Colonic mucosa (tissue), 4 donors: Measurements from ENCODE around the gene CLIP3. TPM values are rescaled to one million over a fixed set of nuclear protein-coding genes. Genes with fewer than 3 reads are reported as not detected.

Experiments used
- DNase-seq: peaks from one replicate; pipeline ENCODE4 v3.0.0-alpha.2; 2020
- H3K27ac ChIP-seq: fragments of 200-600 bp; one replicate; pipeline ENCODE4 v1.8.0; 2021
- H3K27me3 ChIP-seq: fragments of 200-600 bp; one replicate; pipeline ENCODE4 v1.8.0; 2021
- H3K36me3 ChIP-seq: fragments of 200-600 bp; one replicate; pipeline ENCODE4 v1.8.0; 2021
- H3K4me1 ChIP-seq: fragments of 200-600 bp; one replicate; pipeline ENCODE4 v1.8.0; 2021; ENCODE audit warnings: mild to moderate bottlenecking
- H3K4me3 ChIP-seq: fragments of 200-600 bp; one replicate; pipeline ENCODE4 v1.8.0; 2021
- H3K9ac ChIP-seq, 2 donors: one replicate each; pipeline ENCODE4 v1.7.0; 2013; ENCODE audit warnings: control low read depth in 2 of 2, low read depth in 2 of 2, low read length in 2 of 2
- H3K9me3 ChIP-seq: fragments of 200-600 bp; one replicate; pipeline ENCODE4 v1.8.0; 2021
- intact Hi-C: fragments of 100-400 bp; cut with DNase I; formaldehyde crosslinking; loops from one replicate; pipeline ENCODE4 v1.14.1; 2022
- total RNA-seq, 2 donors: library from RNA; stranded (reverse); fragmentation: NEBNext Ultra II Directional in 1 of 2; extraction: Animal tissue kit (Norgen Biotek cat#: 25700) in 1 of 2; gene quantifications; one replicate each; pipeline ENCODE4 v1.2.1, GENCODE V29; 2021
- TF ChIP-seq, protein P1 (sequence below): fragments of 200-600 bp; IDR thresholded peaks from one replicate; pipeline ENCODE4 v1.8.0; 2022; ENCODE audit warnings: antibody characterized with exemption, mild to moderate bottlenecking
- donor health status: healthy.
- donor health status: DM: no; HTN: no; CAD: no.
- donor health status: DM: no; HTN: no; CAD: no.

Gene CLIP3
- total RNA-seq, 2 donors from 2014 or later: 3.4 to 11.7 TPM

DNA sequence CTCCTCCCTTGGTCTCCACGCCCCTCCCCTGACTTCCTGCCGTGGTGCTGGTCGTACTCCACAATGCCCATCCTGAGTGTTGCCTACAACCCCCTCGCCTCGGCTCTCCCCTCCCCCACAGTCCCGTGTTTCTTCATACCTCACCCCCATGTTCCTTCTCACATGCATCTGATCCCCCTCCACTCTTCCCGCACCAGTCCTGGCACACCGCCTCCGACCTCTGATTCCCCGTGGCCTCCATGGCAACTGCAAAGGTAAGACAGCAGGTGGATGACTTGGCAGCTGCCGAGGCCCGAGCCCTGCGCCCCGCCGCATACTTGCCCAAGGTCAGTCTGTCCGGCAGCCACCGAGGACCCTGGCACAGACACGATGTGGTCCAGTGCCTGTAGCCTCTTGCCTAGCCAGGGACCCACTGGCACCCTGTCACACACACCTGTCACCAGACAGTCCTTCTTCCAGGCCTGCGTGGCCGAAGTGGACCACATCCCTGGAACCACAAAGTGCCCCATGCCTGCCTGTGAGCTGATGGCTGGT, 53.8 kb downstream of the CLIP3 start:
- no peak for DNase-seq
- no peaks in the 10 kb centered on the region for H3K27me3 ChIP-seq
- TF ChIP-seq, protein P1, sequence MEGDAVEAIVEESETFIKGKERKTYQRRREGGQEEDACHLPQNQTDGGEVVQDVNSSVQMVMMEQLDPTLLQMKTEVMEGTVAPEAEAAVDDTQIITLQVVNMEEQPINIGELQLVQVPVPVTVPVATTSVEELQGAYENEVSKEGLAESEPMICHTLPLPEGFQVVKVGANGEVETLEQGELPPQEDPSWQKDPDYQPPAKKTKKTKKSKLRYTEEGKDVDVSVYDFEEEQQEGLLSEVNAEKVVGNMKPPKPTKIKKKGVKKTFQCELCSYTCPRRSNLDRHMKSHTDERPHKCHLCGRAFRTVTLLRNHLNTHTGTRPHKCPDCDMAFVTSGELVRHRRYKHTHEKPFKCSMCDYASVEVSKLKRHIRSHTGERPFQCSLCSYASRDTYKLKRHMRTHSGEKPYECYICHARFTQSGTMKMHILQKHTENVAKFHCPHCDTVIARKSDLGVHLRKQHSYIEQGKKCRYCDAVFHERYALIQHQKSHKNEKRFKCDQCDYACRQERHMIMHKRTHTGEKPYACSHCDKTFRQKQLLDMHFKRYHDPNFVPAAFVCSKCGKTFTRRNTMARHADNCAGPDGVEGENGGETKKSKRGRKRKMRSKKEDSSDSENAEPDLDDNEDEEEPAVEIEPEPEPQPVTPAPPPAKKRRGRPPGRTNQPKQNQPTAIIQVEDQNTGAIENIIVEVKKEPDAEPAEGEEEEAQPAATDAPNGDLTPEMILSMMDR: no peak
- no peaks in the 10 kb centered on the region for H3K36me3 ChIP-seq
- intact Hi-C loops: no loop called here
- H3K27ac ChIP-seq: no peak overlapping the region
- no peaks in the 10 kb centered on the region for H3K4me1 ChIP-seq
- H3K9ac ChIP-seq: no peak overlapping the region
- H3K9me3 ChIP-seq: no peaks in the 10 kb centered on the region
- no peak overlapping the region for H3K4me3 ChIP-seq

GRCh38 chr19:35978271-35978670, 54.4 kb downstream of the CLIP3 start:
- H3K36me3 ChIP-seq: no peaks in the 10 kb centered on the region
- no peak overlapping the region for H3K9ac ChIP-seq
- no peaks in the 10 kb centered on the region for H3K27me3 ChIP-seq
- no peak for DNase-seq
- no peak overlapping the region for H3K4me3 ChIP-seq
- no peaks in the 10 kb centered on the region for H3K9me3 ChIP-seq
- intact Hi-C loops: no loop called here
- no peak overlapping the region for H3K27ac ChIP-seq
- TF ChIP-seq, protein P1: no peak
- no peaks in the 10 kb centered on the region for H3K4me1 ChIP-seq

GRCh38 chr19:35977446-35978222, 55.0 kb downstream of the CLIP3 start:
- no peak for DNase-seq
- intact Hi-C loops: no loop called here
- Histone ChIP-seq H3K9me3 (no peaks in the 10 kb centered on the region), H3K4me3 (no peak overlapping the region), H3K27ac (no peak overlapping the region), H3K4me1 (no peaks in the 10 kb centered on the region), H3K27me3 (no peaks in the 10 kb centered on the region), H3K36me3 (no peaks in the 10 kb centered on the region), H3K9ac (no peak overlapping the region)
- TF ChIP-seq, protein P1: no peak

DNA sequence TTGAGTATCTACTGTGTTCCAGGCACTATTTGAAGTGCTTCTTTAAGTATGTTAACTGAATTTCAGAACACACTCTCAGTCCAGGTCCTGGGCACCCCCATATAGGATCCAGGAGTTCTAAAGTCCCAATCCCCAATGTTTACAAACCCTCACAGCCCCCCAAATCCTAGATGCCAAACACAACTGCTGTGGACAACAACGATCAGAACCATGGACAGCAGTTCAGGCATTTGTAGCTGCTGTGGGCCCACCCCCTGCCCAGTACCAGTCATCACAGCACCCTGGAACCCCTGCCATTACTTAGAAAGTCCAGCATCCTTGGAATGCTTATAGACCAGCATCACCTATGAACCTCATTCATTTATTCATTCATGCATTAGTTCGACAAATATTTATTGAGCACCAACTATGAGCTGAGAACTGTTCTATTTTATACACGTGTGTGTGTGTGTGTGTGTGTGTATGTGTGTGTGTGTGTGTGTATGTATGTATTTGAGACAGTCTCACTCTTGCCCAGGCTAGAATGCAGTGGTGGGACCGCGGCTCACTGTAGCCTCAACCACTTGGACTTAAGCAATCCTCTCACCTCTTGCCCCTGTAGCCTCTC, 57.0 kb downstream of the CLIP3 start:
- Histone ChIP-seq H3K4me1 (no peaks in the 10 kb centered on the region), H3K27ac (no peak overlapping the region), H3K9ac (no peak overlapping the region), H3K9me3 (no peaks in the 10 kb centered on the region), H3K27me3 (no peaks in the 10 kb centered on the region), H3K36me3 (no peaks in the 10 kb centered on the region), H3K4me3 (no peak overlapping the region)
- no peak for DNase-seq
- intact Hi-C loops: no loop called here
- TF ChIP-seq, protein P1: no peak

DNA sequence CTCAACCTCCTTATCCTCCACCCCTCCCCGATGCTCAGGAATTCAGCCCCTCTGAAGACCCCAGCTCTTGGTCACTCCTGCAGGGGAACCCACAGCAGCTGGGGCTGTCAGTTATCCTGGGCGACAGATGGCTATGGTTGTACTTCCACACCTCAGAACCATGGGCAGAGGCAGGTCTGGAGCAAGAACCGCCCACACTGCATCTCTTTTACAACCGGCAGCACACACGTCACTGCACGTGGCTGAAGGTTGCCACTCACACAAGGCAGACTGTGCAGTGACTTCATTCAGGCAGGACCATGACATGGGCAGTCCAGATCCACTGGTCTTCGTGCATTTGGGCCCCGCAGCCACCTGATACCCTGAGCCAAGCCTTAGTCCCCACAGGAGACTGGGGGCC, 59.2 kb downstream of the CLIP3 start:
- intact Hi-C loops: no loop called here
- H3K9me3 ChIP-seq: no peaks in the 10 kb centered on the region
- no peaks in the 10 kb centered on the region for H3K36me3 ChIP-seq
- no peaks in the 10 kb centered on the region for H3K4me1 ChIP-seq
- DNase-seq: no peak
- no peak overlapping the region for H3K9ac ChIP-seq
- no peak overlapping the region for H3K27ac ChIP-seq
- no peak overlapping the region for H3K4me3 ChIP-seq
- no peaks in the 10 kb centered on the region for H3K27me3 ChIP-seq
- TF ChIP-seq, protein P1: no peak
